ENCODE data around the gene FAM76A.
"Not testable (repeated sequence)": the region's sequence is repeated elsewhere in the genome, so short reads cannot be mapped to it uniquely, and the experiment has no call there.

The FAM76A gene

DNA sequence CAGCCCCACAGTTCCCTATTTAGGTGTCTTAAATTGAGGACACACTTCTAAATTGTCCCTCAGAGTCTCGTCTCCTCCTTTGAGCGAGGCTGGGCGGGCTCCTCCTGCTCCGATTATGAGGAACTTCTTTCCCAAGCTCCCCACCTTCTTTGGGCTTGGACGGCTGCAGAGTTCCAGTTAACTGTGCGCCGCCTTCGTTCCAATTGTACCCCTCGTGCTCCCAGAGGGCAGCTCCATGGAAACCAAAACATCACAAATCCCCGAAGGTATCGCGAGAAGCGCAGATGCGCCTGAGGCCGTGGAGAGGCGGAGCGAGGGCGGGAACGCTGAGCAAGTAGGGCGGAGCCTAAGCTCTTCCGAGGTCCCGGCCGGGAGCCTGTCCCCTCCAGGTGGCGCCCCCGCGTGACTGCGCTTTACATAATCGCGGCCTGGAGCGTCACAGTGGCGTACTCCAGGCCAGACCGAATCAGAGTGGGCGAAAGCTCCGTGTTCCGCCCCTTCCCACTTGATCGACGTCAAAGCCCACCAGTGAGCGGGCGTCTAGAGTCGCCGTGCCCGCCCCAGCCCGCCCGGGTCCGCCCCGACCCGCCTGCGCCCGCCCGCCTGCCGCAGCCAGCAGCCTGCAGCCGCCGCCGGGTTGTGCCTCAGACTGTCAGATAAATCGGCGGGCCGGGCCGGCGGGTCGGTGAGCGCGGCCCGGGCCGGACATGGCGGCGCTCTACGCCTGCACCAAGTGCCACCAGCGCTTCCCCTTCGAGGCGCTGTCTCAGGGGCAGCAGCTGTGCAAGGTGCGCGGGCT lies at the start of gene FAM76A:
FAM76A (plus strand) TSS at position 588 of the 799 bp plus-strand sequence; CDS start at position 708, 120 bp downstream.
- DNase-seq: peak; percentile 99

DNA sequence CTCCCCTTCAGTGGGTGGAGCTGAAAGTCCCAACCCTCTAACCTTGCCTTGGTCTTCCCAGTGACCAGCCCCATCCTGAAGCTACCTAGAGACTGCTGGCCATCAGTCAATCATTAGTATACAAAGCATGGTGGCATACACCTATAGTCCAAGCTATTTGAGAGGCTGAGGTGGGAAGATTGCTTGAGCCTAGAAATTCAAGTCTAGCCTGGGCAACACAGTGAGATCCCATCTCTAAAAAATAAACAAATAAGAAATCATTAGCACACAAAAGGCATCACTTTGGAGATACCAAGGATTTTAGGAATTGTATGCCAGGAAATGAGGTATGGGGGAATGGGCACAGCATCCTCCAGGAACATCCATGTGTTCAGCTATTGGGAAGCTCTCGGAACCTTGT lies 49.4 kb upstream of the FAM76A start:
- no peak for DNase-seq

DNA sequence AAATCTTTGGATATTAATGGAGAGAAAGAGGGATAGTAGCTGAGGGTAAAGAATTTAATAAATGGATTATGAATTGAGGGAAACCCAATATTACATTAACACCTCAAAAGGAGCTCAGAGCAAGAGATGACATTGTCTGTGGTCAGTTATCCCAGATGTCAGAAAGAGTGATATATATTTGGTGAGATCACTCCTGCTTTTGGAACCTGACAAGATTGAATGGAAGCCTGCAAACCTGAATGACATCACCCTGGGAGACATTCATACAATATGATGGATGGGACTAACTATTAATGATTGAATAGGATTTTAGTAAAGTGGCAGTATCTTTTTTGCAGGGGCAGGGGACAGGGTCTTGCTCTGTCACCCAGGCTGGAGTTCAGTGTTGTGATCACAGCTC lies 47.0 kb upstream of the FAM76A start:
- DNase-seq: no peak

DNA sequence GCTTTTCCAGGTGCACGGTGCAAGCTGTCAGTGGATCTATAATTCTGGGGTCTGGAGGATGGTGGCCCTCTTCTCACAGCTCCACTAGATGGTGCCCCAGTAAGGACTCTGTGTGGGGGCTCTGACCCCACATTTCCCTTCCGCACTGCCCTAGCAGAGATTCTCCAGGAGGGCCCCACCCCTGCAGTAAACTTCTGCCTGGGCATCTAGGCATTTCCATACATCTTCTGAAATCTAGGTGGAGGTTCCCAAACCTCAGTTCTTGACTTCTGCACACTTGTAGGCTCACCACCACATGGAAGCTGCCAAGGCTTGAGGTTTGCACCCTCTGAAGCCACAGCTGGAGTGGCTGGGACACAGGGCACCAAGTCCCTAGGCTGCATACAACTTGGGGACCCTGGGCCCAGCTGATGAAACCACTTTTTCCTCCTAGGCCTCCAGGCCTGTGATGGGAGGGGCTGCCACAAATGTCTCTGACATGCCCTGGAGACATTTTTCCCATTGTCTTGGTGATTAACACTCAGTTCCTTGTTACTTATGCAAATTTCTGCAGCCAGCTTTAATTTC lies 45.5 kb upstream of the FAM76A start:
- DNase-seq: not testable (repeated sequence)

DNA sequence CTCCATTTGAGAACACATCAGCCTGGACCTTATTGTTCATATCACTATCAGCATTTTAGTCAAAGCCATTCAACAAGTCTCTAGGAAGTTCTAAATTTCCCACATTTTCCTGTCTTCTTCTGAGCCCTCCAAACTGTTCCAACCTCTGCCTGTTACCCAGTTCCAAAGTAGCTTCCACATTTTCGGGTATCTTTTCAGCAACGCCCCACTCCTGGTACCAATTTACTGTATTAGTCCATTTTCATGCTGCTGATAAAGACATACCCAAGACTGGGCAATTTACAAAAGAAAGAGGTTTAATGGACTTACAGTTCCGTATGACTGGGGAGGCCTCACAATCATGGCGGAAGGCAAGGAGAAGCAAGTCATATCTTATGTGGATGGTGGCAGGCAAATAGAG lies 44.2 kb upstream of the FAM76A start:
- DNase-seq: not testable (repeated sequence)

DNA sequence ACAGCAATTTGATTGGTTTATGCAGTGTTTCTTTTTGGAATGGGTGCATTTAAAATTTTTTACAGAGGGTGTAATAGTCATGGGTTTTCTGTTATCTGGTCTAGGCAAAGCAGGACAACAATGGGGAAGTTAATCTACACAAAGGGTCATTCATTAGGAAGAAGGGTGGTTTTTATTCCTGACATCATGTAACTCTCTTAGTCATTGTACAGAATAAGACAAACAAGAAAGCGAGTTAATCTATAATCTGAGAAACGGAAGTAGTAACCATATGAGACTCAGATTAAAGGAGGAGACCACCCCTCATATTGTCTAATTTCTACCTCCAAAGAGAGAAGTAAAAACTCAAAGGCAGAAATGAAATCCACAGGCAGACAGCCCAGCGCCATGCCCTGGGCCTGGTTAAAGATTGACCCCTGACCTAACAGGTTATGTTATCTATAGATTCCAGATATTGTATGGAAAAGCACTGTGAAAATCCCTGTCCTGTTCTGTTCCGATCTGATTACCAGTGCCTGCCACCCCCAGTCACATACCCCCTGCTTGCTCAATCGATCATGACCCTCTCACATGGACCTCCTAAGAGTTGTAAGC lies 43.3 kb upstream of the FAM76A start:
- no peak for DNase-seq

DNA sequence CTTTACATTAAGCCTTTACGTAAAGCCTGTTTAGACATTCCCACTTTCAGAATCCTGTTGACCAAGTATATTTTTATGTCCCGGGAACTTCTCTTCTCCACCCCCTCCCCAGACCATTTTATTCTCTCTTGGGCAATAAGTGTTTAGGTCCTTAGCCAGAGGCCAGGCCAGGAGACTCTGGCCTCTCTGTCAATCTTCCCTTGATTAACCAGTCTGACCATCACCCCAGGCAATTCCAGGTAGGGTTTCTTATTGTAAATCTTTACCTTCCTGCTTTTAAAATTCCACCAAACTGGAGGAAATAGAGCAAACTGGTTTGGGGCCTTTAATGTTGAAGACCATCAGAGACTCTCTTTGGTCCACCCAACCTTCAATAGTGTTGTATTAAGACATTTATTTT lies 41.6 kb upstream of the FAM76A start:
- no peak for DNase-seq

DNA sequence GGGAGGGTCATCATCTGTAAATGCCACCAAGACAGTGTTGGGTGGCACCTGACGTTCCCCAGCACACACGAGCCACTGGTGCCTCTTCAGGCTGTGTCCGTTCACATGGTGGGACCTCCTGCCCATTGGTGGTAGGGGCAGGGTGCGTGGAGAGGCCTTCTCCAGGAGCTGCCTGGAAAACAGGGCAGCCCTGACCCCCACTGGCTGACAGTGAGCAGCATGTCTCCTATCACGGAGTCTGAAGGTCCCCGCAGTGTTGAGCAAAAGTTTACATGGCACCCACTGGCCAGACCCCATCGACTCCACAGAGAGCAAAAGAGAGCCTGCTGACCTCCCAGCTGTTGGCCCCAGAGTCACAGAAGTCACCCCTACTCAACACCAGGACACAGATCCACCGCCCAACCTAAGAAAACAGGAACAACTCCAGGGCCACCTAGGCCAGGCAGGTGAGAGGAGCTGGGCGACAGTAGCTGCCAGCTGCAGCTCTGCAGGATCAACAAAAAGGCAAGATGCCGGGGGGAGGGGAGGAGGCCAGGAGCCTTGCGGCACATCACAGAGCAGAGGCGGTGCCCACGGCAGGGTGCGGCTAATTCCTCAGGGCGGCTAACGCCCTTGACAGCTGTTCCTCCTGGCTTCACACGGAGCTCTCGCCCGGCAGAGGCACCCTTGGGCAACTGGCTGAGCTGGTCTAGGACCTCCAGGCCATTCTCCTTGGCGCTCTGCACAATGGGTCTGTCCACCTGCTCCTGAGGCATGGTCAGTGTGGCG lies 39.4 kb upstream of the FAM76A start:
- DNase-seq: no peak

DNA sequence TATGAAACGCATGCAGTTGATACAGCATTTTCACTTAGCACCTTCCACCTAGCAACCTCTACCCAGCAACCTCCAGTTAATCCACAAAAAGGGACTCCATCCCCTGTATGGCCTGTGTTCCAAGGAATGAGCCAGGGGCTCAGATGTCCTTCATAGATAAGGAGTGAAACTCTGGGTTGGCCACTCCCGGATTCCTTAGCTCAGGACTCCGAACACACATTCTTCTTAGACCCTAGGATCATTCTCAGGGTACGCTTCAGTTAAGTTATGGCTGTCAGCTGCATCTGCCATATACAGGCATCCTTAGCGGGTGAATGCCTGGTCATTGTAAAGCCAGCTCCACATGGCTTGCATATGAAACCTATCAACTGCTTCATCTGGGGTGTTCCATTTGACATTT lies 37.9 kb upstream of the FAM76A start:
- no peak for DNase-seq

DNA sequence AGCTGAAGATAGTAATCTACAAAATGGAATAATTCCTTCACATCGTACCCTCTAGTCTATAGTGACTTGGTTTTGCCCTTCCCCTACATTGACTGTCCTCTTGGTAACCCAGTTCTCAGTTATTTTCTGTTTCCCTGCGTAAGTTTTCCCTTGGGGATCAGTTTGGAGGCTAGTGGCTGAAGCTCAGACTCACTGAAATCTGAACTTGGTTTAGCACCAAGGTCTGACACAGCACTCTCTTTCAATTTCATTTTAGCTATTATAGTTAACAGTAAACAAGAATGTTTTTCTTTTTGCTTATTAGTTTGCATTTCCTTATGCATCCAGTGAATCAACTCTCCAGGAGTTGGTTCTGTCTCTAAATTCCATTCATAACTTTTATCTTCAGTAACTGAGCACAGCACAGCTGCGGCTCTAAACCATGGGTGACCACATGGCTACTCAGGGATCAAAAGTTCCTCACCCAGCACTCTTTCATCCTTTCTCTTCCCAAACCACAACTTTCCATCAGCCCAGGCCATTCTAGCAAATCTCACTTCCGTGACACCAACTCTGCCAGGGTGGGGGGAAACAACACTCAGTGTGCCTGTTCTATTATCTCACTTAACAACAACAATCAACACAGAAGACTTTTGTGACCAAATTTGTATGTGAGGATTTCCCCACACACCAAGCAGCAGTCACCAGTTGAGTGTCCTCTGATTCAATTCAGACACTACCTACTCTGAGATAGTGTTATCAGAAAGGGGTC lies 36.2 kb upstream of the FAM76A start:
- no peak for DNase-seq

DNA sequence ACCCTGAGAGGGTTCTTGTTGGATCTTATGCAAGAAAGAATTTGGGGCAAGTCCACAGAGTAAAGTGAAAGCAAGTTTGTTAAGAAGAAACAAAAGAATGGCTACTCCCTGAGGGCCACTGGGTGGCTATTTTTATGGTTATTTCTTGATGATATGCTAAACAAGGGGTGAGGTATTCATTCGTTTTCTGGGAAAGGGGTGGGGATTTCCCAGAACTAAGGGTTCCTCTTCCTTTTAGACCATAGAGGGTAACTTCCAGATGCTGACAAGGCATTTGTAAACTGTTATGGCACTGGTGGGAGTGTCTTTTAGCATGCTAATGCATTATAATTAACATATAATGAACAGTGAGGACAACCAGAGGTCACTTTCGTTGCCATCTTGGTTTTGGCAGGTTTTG lies 35.6 kb upstream of the FAM76A start:
- DNase-seq: no peak

DNA sequence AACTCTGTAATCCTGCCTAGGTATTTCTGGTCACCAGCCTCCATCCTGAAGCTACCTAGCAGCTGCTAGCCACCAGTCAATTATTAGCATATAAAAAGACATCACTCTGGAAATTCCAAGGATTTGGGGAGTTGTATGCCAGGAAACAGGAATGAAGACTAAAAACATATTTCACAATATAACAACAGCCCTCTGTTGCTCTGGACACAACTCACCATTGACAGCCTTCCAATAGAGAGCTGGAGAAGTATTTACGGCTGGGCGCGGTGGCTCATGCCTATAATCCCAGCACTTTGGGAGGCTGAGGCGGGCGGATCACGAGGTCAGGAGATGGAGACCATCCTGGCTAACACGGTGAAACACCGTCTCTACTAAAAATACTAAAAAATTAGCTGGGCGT lies 28.9 kb upstream of the FAM76A start:
- not testable (repeated sequence) for DNase-seq

DNA sequence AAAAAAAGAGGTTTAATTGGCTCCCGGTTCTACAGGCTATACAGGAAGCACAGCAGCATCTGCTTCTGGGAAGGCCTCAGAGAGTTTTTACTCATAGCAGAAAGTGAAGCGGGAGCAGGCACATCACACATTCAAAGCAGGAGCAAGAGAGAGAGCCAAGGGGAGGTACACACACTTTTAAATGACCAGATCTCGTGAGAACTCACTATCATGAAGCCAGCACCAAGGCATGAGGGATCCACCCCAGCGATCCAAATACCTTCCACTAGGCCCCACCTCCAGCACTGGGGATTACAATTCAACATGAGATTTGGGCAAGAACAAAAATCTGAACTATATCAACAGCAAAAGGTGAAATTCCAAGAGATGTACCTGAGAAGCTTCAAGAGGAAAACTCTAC lies 20.8 kb upstream of the FAM76A start:
- no peak for DNase-seq

DNA sequence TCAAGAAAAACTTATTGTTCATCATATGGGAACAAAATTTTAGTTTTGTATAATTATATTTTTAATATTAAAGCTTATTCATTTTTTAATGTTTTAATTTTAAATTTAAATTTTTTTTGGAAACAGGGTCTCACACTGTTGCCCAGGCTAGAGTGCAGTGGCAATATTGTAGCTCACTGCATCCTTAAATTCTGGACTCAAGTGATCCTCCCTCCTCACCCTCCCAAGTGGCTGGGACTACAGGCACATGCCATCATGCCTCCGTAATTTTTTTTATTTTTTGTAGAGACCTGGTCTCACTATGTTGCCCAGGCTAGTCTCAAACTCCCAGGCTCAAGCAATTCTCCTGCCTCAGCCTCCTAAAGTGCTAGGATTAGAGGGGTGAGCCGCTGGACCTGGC lies 20.2 kb upstream of the FAM76A start:
- no peak for DNase-seq

DNA sequence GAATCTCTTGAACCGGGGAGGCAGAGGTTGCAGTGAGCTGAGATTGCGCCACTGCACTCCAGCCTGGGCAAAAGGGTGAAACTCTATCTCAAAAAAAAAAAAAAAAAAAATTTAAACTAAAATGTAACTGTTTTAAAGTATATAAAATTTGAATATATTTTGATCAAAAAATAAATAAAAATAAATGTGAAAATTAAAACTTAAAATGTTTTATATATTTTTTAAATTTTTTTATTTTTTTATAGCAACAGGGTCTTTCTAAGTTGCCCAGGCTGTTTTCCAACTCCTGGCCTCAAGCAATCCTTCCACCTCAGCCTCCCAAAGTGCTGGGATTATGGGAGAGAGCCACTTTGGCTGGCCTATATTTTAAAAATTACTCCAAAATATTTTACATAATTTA lies 15.2 kb upstream of the FAM76A start:
- DNase-seq: no peak

DNA sequence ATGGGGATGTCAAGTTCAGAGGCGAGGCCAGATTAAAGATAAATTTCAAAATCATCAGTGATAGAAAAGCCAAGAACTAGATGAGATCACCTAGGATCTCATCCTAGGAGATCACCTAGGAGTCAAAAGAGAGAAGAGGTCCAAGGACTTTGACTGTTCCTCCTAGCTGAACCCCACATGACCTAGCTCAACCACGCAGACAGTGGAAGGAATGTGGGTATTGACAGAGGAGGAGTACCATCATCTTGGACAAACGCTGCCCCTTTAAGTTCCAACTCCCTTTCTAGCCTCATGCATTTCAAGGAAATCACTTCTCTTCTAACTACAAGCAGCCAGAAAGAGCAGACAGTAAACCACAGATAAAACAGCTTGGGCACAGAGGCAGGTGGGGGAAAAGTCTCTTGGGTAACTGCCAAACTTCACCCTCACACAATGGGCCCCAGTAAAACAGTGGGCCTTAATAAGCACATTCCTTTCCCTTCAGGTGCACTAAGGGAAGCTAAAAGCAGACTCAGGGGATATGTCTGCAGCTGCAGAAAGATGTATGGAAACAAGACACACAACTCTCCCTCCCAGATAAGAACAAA lies 12.5 kb upstream of the FAM76A start:
- no peak for DNase-seq

DNA sequence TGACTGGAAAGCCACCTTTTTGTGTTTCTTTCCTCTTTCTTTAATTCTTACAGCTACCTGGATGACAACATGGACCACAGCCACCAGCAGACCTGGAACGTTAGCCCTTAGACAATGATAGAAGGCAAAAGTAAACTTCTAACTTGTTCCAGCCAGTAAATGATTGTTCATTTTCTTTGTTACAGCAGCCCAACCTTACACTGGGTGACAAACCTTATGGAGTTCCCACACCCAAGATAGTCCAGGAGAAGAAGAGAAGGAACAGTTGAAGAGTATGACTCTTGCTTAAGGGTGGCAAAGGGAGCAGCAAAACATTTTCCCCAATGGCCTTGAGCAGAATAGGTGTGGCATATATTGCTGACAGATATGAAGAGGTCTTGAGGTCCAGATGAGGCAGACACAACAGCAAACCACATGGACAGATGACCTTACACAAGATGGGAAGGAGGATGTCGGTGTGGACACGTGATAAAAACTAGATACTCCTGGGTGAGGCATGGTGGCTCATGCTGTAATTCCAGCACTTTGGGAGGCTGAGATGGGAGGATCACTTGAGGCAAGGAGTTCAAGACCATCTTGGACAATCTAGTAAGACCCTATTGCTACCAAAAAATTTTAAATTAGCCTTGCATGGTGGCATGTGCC lies 11.8 kb upstream of the FAM76A start:
- DNase-seq: no peak

DNA sequence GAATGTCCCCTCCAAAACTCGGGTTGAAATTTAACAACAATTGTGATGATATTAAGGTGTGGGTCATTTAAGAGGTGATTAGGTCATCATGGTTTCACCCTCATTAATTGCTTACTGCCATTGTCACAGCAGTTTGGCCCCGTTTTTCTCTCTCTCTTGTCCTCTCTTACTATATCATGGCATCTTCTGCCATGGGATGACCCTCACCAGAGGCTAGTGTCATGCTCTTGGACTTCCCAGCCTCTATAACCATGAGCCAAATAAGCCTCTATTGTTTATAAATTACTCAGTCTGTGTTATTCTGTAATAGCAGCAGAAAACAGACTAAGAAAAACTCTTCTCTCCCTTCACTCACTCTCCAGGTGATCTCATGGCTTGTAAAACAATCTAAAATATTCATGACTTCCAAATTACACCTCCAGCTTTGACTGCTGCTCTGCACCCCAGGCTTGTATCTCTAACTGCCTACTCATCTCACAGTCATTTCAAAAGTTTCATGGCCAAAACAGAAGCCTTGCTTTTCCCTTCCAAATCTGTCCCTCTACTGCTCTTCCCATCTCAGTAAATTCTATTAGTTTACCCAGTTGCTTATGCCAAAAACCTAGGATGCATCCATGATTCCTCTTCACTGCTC lies 9.4 kb upstream of the FAM76A start:
- DNase-seq: no peak

DNA sequence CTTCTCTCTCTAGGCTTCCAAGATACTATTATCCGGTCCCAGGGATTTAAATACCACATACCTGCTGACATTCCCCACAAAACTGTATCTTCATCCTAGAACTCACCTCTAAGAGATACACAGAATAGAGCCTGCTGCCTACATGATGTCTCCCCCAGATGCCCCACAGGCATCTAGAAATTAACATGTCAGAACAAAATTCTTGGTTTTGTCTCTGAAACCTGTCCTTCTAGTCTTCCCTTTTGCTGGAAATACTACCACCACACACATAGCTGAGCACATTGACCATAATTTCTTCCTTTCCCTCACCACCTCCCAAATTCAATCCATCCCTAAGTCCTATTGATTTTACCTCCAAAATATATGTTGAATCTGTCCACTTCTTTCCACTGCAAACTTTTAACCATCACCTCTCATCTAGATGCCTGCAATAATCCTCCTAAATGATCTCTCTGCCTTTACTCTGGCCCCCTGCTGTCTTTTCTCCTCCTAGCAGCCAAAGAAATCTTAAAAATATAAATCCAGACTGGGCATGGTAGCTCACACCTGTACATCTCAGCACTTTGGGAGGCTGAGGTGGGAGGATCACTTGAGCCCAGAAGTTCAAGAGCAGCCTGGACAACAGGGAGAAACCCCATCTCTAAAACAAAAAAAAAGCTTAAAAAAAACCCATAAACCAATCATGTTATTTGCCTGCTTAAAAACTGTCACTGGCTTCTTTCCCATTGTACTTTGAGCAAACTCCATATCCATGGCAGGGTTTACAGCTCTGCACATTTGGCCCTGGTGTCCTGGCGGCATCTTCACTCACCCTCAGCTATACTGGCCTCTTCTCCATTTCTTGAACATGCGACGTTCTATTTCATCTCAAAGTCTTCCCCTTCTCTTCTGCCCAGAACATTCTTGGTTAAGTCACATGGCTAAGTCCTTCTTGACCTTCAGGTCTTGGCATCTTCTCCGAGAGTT lies 6.2 kb upstream of the FAM76A start:
- no peak for DNase-seq

DNA sequence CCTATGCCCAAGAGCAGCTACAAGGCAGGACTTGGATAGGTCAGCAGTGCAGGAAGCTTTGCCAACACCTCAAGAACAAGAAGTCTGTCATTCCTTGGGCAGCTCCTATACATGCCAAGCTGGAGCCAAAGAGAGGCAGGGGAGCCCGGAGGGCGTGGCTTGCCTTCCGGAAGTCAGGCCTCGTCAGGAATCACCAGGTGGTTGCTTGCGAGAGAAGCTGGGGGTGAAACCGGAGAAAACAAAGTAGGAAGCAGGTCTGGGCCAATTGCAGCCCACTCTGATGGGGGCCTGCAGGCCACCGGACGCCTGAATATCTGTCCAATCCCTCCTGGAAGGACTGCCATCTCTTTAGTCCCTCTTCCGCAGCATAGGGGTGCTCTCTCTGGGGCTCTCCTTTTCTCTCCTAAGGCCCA lies 794 bp upstream of the FAM76A start:
- DNase-seq: no peak
